Keratinocyte (primary cell): ENCODE data around the gene PILRB. TPM values are rescaled to one million over a fixed set of nuclear protein-coding genes. Genes with fewer than 3 reads are reported as not detected.
"Not testable (repeated sequence)": the region's sequence is repeated elsewhere in the genome, so short reads cannot be mapped to it uniquely, and the experiment has no call there.

Source experiments
- DNase-seq: peaks from one replicate; pipeline ENCODE4 v3.0.0-alpha.2; 2011; ENCODE audit warnings: low read depth, missing footprints, low spot score
- FAIRE-seq: peaks from 2 replicates; lab custom pipeline; 2011; peaks lifted over from hg19 to GRCh38; lab: Jason Lieb, UNC
- H2AFZ ChIP-seq: 2 replicates; pipeline ENCODE4 v1.6.0; 2012; ENCODE audit warnings: low read length, control low read depth, inconsistent platforms; ENCODE audit not compliant: control insufficient read depth
- H3K27ac ChIP-seq: 2 replicates; pipeline ENCODE4 v1.5.1; 2011; ENCODE audit warnings: low read length; ENCODE audit not compliant: control insufficient read depth, insufficient read depth
- H3K27me3 ChIP-seq: 3 replicates; pipeline ENCODE4 v1.6.0; 2011; ENCODE audit warnings: low read length; ENCODE audit not compliant: control insufficient read depth, insufficient read depth; ENCODE audit errors: extremely low read depth
- H3K36me3 ChIP-seq, 2 experiments: 2 replicates in 1 of 2; 3 replicates in 1 of 2; pipeline ENCODE4 v1.5.1; 2011; ENCODE audit warnings: low read length in 2 of 2, mild to moderate bottlenecking in 1 of 2; ENCODE audit not compliant: control insufficient read depth in 2 of 2, insufficient read depth in 2 of 2; ENCODE audit errors: extremely low read depth in 1 of 2
- H3K4me1 ChIP-seq: 3 replicates; pipeline ENCODE4 v1.5.1; 2011; ENCODE audit warnings: low read length; ENCODE audit not compliant: control insufficient read depth, insufficient read depth; ENCODE audit errors: extremely low read depth
- H3K4me2 ChIP-seq: 3 replicates; pipeline ENCODE4 v1.6.0; 2011; ENCODE audit warnings: low read depth, low read length; ENCODE audit not compliant: control insufficient read depth, insufficient read depth; ENCODE audit errors: extremely low read depth
- H3K4me3 ChIP-seq, 3 experiments: fragments of 200-600 bp in 1 of 3; sonication (generic) in 1 of 3; 2 replicates in 2 of 3; 3 replicates in 1 of 3; pipeline ENCODE4 v1.5.1; 2011 to 2016; ENCODE audit warnings: low read length in 3 of 3, mild to moderate bottlenecking in 3 of 3, control low read depth in 2 of 3, inconsistent platforms in 1 of 3, low read depth in 1 of 3, mixed read lengths in 1 of 3, mixed run types in 1 of 3, moderate library complexity in 1 of 3; ENCODE audit not compliant: control insufficient read depth in 2 of 3, insufficient read depth in 2 of 3; ENCODE audit errors: extremely low read depth in 1 of 3
- H3K79me2 ChIP-seq: 2 replicates; pipeline ENCODE4 v1.6.0; 2012; ENCODE audit warnings: low read length; ENCODE audit not compliant: control insufficient read depth, insufficient read depth
- H3K9ac ChIP-seq: 3 replicates; pipeline ENCODE4 v1.6.0; 2011; ENCODE audit warnings: low read length; ENCODE audit not compliant: control insufficient read depth, insufficient read depth; ENCODE audit errors: extremely low read depth
- H3K9me1 ChIP-seq: 3 replicates; pipeline ENCODE4 v1.6.0; 2011; ENCODE audit warnings: low read length; ENCODE audit not compliant: control insufficient read depth, insufficient read depth; ENCODE audit errors: extremely low read depth
- H3K9me3 ChIP-seq: 2 replicates; pipeline ENCODE4 v1.5.1; 2012; ENCODE audit warnings: low read depth, low read length; ENCODE audit not compliant: control insufficient read depth
- H4K20me1 ChIP-seq: 3 replicates; pipeline ENCODE4 v1.6.0; 2011; ENCODE audit warnings: low read length; ENCODE audit not compliant: control insufficient read depth, insufficient read depth; ENCODE audit errors: extremely low read depth
- CTCF ChIP-seq, 3 experiments: IDR thresholded peaks in 1 of 3; conservative IDR thresholded peaks in 1 of 3; optimal IDR thresholded peaks in 1 of 3; 2 replicates in 2 of 3; 3 replicates in 1 of 3; pipeline versions ENCODE3 to v1.5.1; 2011; ENCODE audit warnings: low read length in 3 of 3, mild to moderate bottlenecking in 3 of 3, moderate library complexity in 2 of 3, control low read depth in 1 of 3, inconsistent platforms in 1 of 3; ENCODE audit not compliant: insufficient read depth in 2 of 3; ENCODE audit errors: extremely low read depth in 1 of 3
- EZH2 ChIP-seq: IDR thresholded peaks from one replicate; pipeline ENCODE4 v1.6.1; 2012; ENCODE audit warnings: inconsistent platforms, mild to moderate bottlenecking, low read length, moderate library complexity
- dilution Hi-C: fragments of 300-500 bp; cut with MboI; formaldehyde crosslinking; loops from one replicate; pipeline ENCODE4 v1.7.0; 2020; ENCODE audit warnings: low sequenced_read_pairs; ENCODE audit not compliant: extremely low pct_ligation_motif_present
- polyA minus RNA-seq, 3 experiments: library from RNA; depleted of rRNA, polyadenylated mRNA; stranded (reverse); fragments of >200 nt; gene quantifications; 1 replicate in 1 of 3; 2 replicates in 1 of 3; 3 replicates in 1 of 3; pipeline ENCODE4 v1.2.3, GENCODE V29; 2011
- polyA plus RNA-seq, 5 experiments: library from polyadenylated mRNA; depleted of rRNA in 3 of 5; stranded (reverse) in 3 of 5; stranded (forward) in 1 of 5; unstranded in 1 of 5; fragments of >200 nt; gene quantifications; 1 replicate in 1 of 5; 2 replicates in 3 of 5; 3 replicates in 1 of 5; pipeline versions ENCODE4 v1.2.1 to v1.2.3, GENCODE V29; 2011 to 2012; ENCODE audit warnings: missing spikeins in 2 of 5, low read depth in 1 of 5, low replicate concordance in 1 of 5

The PILRB gene
- polyA plus RNA-seq = 16.5 to 31.4 TPM (median 23.1 TPM) in 3 replicates
- polyA plus RNA-seq (2011; ENCODE audit: low read depth) = 9.5 TPM
- 4.4 and 4.6 TPM in 2 replicates for polyA plus RNA-seq (2011; cell fraction: cytosol; rRNA removed)
- polyA plus RNA-seq (2011; cell fraction: nucleus; rRNA removed) = 121 and 125 TPM in 2 replicates
- polyA plus RNA-seq (2012; ENCODE audit: low replicate concordance) = 9.1 and 15.1 TPM in 2 replicates
- 10.0 to 21.1 TPM (median 11.7 TPM) in 3 replicates for polyA minus RNA-seq
- polyA minus RNA-seq (2011; cell fraction: cytosol; rRNA and poly(A)+ RNA removed) = 4.2 TPM
- 24.4 and 26.1 TPM in 2 replicates for polyA minus RNA-seq (2011; cell fraction: nucleus; rRNA and poly(A)+ RNA removed)

DNA sequence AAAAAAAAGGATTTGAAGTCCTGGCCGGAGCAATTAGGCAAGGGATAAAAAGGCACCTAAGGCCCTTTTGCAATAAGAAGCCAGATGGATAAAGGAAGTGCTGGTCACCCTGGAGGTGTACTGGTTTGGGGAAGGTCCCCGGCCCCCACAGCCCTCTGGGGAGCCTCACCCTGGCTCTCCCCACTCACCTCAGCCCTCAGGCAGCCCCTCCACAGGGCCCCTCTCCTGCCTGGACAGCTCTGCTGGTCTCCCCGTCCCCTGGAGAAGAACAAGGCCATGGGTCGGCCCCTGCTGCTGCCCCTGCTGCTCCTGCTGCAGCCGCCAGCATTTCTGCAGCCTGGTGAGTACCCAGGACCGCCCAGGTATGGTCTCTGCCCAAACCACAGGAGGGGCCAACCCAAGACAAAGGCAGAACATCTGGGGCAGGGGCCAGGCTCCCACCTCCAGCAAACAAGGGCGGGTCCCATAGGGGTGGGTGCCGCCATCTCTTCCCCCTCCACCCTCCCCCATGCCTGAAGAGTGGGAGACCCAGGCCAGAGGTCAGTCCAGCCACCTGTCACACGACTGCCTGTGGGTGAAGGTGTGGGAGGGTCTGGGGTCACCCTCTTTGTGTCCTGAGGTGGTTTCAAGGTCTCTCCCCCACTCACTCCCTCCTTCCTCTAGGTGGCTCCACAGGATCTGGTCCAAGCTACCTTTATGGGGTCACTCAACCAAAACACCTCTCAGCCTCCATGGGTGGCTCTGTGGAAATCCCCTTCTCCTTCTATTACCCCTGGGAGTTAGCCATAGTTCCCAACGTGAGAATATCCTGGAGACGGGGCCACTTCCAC is at the start of gene PILRB:
Gene PILRB, plus strand, starts transcription at position 91 of the 830 bp plus-strand sequence. Its CDS starts 186 bp downstream, at position 277.
- dilution Hi-C loops = no loop called here
- FAIRE-seq = no peak
- H3K36me3 ChIP-seq = peaks cover 55 to 62% of the 10 kb centered on the region in 2 experiments
- no peaks in the 10 kb centered on the region for H3K27me3 ChIP-seq
- H3K79me2 ChIP-seq = no peaks in the 10 kb centered on the region
- no peaks in the 10 kb centered on the region for H4K20me1 ChIP-seq
- no peak within 1 kb of the TSS for H3K4me2 ChIP-seq
- DNase-seq = no peak
- no peak within 1 kb of the TSS for H3K27ac ChIP-seq
- no peaks in the 10 kb centered on the region for H3K9me1 ChIP-seq
- no peaks in the 10 kb centered on the region for H3K9me3 ChIP-seq
- no peaks in the 10 kb centered on the region for H3K4me1 ChIP-seq
- TF ChIP-seq CTCF (optimal IDR thresholded peaks at IDR 0.05 in 1 of 3, IDR thresholded peaks at IDR 0.05 in 1 of 3, conservative IDR thresholded peaks at IDR 0.05 in 1 of 3; ENCODE audit: extremely low read depth in 1 of 3, insufficient read depth in 2 of 3, low read length in 3 of 3) (no peak), EZH2 (no peak)
- no peak within 1 kb of the TSS for H2AFZ ChIP-seq
- H3K9ac ChIP-seq = no peak within 1 kb of the TSS
- H3K4me3 ChIP-seq = no peak within 1 kb of the TSS

DNA sequence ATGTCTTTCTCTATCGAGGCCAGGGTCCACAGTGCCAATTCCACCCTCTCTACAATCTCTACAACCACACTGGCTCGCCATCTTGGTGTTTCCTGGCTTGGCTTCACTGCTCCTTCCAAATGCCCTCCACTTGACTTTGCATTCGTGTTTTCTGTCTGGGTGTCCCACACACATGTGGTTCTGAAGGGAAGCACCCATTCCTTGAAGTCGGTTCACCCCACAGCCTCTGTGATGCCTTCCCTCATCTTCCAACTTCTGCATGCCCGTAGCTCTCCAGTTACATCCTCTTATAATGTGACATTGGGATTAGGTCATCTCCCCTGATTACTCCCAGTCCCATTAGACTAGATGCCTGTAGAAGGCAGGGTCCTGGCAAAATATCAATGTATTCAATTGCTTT is 39.6 kb upstream of the PILRB start:
- dilution Hi-C loops, H3K27me3 ChIP-seq, H3K36me3 ChIP-seq, FAIRE-seq, H3K9me1 ChIP-seq, H3K9ac ChIP-seq, H3K4me3 ChIP-seq, DNase-seq, H4K20me1 ChIP-seq, H3K4me2 ChIP-seq, H3K79me2 ChIP-seq, H2AFZ ChIP-seq, H3K27ac ChIP-seq, H3K9me3 ChIP-seq, H3K4me1 ChIP-seq: not testable (repeated sequence)

DNA sequence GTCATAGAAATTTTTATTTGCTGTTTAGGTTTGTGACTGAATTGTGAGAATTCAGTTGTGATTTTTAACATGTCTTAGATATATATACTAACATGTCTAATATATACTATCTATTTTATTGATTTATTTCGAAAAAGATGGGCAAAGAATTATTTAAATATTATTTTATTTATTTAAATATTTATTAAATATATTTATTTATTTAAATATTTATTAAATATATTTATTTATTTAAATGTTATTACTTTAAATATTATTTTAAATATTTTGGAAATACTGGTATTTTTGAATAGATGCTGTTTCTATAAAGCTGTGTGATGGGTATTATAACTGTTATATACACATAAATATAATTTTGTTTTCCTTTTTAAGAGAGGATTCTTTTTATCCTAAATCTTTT is 36.3 kb upstream of the PILRB start:
- FAIRE-seq, H4K20me1 ChIP-seq, H3K9me3 ChIP-seq, H3K9me1 ChIP-seq, H3K27me3 ChIP-seq, dilution Hi-C loops, H3K79me2 ChIP-seq, H3K4me1 ChIP-seq, H3K4me3 ChIP-seq, H3K27ac ChIP-seq, H3K4me2 ChIP-seq, DNase-seq, H3K9ac ChIP-seq, H3K36me3 ChIP-seq, H2AFZ ChIP-seq: not testable (repeated sequence)

DNA sequence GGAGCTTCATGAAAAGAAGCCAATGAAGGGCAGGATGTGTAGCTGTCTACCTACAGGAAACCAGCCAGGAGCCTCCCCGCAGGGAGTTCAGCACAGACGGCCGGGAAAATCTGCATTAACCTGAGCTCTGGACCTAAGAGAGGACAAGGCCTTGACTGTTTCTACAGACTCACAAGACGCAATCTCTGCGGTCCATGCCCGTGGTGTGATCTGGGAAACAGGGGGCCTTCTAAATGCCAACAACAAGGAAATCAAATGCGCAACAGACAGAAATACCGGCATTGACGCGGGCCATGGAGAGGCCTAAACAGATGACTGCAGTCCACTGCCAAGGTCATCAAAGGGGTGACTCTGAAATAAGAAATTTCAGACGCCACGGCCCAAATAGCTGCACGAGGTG is 33.7 kb upstream of the PILRB start:
- FAIRE-seq, H3K9me3 ChIP-seq, H2AFZ ChIP-seq, DNase-seq, H3K79me2 ChIP-seq, dilution Hi-C loops, H3K27ac ChIP-seq, H3K9me1 ChIP-seq, H3K4me1 ChIP-seq, H4K20me1 ChIP-seq, H3K9ac ChIP-seq, H3K4me2 ChIP-seq, H3K27me3 ChIP-seq, H3K4me3 ChIP-seq, H3K36me3 ChIP-seq: not testable (repeated sequence)
